A549 (cell line): ENCODE measurements around the gene SETBP1. TPM values are rescaled to one million over a fixed set of nuclear protein-coding genes. Genes with fewer than 3 reads are reported as not detected.

Experiments used
- ATAC-seq, 2 experiments: fragments of 200-7000 bp in 1 of 2; fragments of >200 bp in 1 of 2; cut with Nextera tagmentation in 1 of 2; cut with Tn5 transposase in 1 of 2; 3 replicates each; pipeline versions ENCODE4 v1.8.0 to v1.9.1; 2018 to 2020; ENCODE audit warnings: mild to moderate bottlenecking in 1 of 2, moderate library complexity in 1 of 2
- CTCF ChIA-PET: fragments of 300-600 bp; sonication (Branson Sonifier 250); formaldehyde crosslinking; extraction: SDS; loops from one replicate; lab custom pipeline; 2021; ENCODE audit warnings: antibody characterized with exemption, inconsistent platforms; lab: Yijun Ruan, JAX
- POLR2A ChIA-PET: fragments of 350-600 bp; formaldehyde crosslinking; extraction: SDS; loops from one replicate; lab custom pipeline; 2021; ENCODE audit warnings: antibody characterized with exemption, inconsistent platforms; lab: Yijun Ruan, JAX
- DNase-seq, 2 experiments: peaks; one replicate each; pipeline versions ENCODE4 v3.0.0 to v3.0.0-alpha.2; 2011 to 2016; ENCODE audit warnings: low read depth in 1 of 2, low spot score in 1 of 2
- FAIRE-seq: peaks from 2 replicates; lab custom pipeline; 2011; peaks lifted over from hg19 to GRCh38; lab: Jason Lieb, UNC
- H3K27ac ChIP-seq, 2 experiments: fragments of >200 bp; sonication (Bioruptor Twin); formaldehyde crosslinking; 3 replicates each; pipeline ENCODE4 v1.5.1; 2016 to 2017
- H3K4me1 ChIP-seq: fragments of >200 bp; sonication (Bioruptor Twin); formaldehyde crosslinking; 3 replicates; pipeline ENCODE4 v1.6.1; 2016
- H3K4me2 ChIP-seq: fragments of >200 bp; sonication (Bioruptor Twin); formaldehyde crosslinking; 3 replicates; pipeline ENCODE4 v1.6.1; 2016
- H3K4me3 ChIP-seq: fragments of >200 bp; sonication (Bioruptor Twin); formaldehyde crosslinking; 3 replicates; pipeline ENCODE4 v1.5.1; 2016
- H3K9me3 ChIP-seq: fragments of >200 bp; sonication (Bioruptor Twin); formaldehyde crosslinking; 3 replicates; pipeline ENCODE4 v1.6.1; 2016
- ATOH8 ChIP-seq: fragments of 250-450 bp; sonication (Bioruptor Pico); IDR thresholded peaks from 2 replicates; pipeline ENCODE4 v1.5.0; 2020; ENCODE audit warnings: low read depth, mild to moderate bottlenecking, moderate library complexity
- CBX2 ChIP-seq: fragments of 200-600 bp; sonication (generic); IDR thresholded peaks from 2 replicates; pipeline ENCODE4 v1.6.1; 2016; ENCODE audit warnings: low read depth, mild to moderate bottlenecking, borderline replicate concordance
- CEBPB ChIP-seq, 2 experiments: fragments of >200 bp in 1 of 2; sonication (Bioruptor Twin) in 1 of 2; formaldehyde crosslinking in 1 of 2; IDR thresholded peaks; 2 replicates each; pipeline ENCODE4 v1.6.1; 2012 to 2016
- CHD4 ChIP-seq: fragments of 200-600 bp; sonication (generic); IDR thresholded peaks from 2 replicates; pipeline ENCODE4 v1.6.1; 2016; ENCODE audit warnings: antibody characterized with exemption, mild to moderate bottlenecking, borderline replicate concordance
- CTCF ChIP-seq: fragments of >200 bp; sonication (Bioruptor Twin); formaldehyde crosslinking; IDR thresholded peaks from 3 replicates; pipeline ENCODE4 v1.5.1; 2016
- ELK1 ChIP-seq: fragments of 150-350 bp; IDR thresholded peaks from 2 replicates; pipeline ENCODE4 v1.6.1; 2014; ENCODE audit warnings: low read depth, mild to moderate bottlenecking, low read length
- FOSL2 ChIP-seq, 2 experiments: fragments of 450-650 bp in 1 of 2; fragments of >200 bp in 1 of 2; sonication (Bioruptor Twin) in 1 of 2; formaldehyde crosslinking; IDR thresholded peaks; 2 replicates each; pipeline versions ENCODE4 v1.5.0 to v1.6.1; 2016 to 2020; ENCODE audit warnings: mild to moderate bottlenecking in 1 of 2, moderate library complexity in 1 of 2
- HEYL ChIP-seq: fragments of 250-450 bp; sonication (Bioruptor Pico); IDR thresholded peaks from 2 replicates; pipeline ENCODE4 v1.8.0; 2021; ENCODE audit warnings: mild to moderate bottlenecking, moderate library complexity
- JUN ChIP-seq, 2 experiments: fragments of >200 bp; sonication (Bioruptor Twin); formaldehyde crosslinking; IDR thresholded peaks; 2 replicates in 1 of 2; 3 replicates in 1 of 2; pipeline ENCODE4 v1.6.1; 2016 to 2017
- JUNB ChIP-seq: fragments of >200 bp; sonication (Bioruptor Twin); formaldehyde crosslinking; IDR thresholded peaks from 2 replicates; pipeline ENCODE4 v1.6.1; 2016
- NPAS2 ChIP-seq: fragments of 250-450 bp; sonication (Bioruptor Pico); IDR thresholded peaks from 2 replicates; pipeline ENCODE4 v1.8.0; 2022; ENCODE audit warnings: mild to moderate bottlenecking, moderate library complexity, borderline replicate concordance
- PHF8 ChIP-seq: fragments of 200-600 bp; sonication (generic); IDR thresholded peaks from 2 replicates; pipeline ENCODE4 v1.6.1; 2016; ENCODE audit warnings: low read depth, mild to moderate bottlenecking, antibody characterized with exemption, moderate library complexity, borderline replicate concordance
- POLR2AphosphoS2 ChIP-seq: conservative IDR thresholded peaks from 2 replicates; pipeline ENCODE4 v1.6.1; 2012; ENCODE audit warnings: low read length, improper control_type of control experiment, inconsistent platforms
- RCOR1 ChIP-seq: fragments of 150-350 bp; IDR thresholded peaks from 2 replicates; pipeline ENCODE4 v1.6.1; 2014; ENCODE audit warnings: antibody characterized with exemption, low read length, low read depth
- RNF2 ChIP-seq: fragments of 200-600 bp; sonication (generic); IDR thresholded peaks from 2 replicates; pipeline ENCODE4 v1.6.1; 2016; ENCODE audit warnings: low read depth, mild to moderate bottlenecking, antibody characterized with exemption, moderate library complexity, borderline replicate concordance
- USF2 ChIP-seq: fragments of 450-650 bp; IDR thresholded peaks from 2 replicates; pipeline ENCODE4 v1.6.1; 2014; ENCODE audit warnings: antibody characterized with exemption
- ZSCAN20 ChIP-seq: fragments of 250-450 bp; sonication (Bioruptor Pico); IDR thresholded peaks from 2 replicates; pipeline ENCODE4 v1.8.0; 2022; ENCODE audit warnings: mild to moderate bottlenecking, moderate library complexity
- WGBS: methylation state at CpG from one replicate; pipeline ENCODE4 v1.1.6; 2017; ENCODE audit errors: missing lambda C conversion rate; 5-methylcytosine and 5-hydroxymethylcytosine counted together
- polyA plus RNA-seq, 4 experiments: library from polyadenylated mRNA; depleted of rRNA in 3 of 4; stranded (reverse); fragments of >200 nt; fragmentation: RNase III in 1 of 4; extraction: RNeasy Plus Mini Kit Qiagen cat#74134 plus additional on column Dnase treatment in 1 of 4; gene quantifications; 2 replicates in 3 of 4; 3 replicates in 1 of 4; pipeline ENCODE4 v1.2.3, GENCODE V29; 2011 to 2017
- TF ChIP-seq, protein P1 (sequence below): IDR thresholded peaks from 2 replicates; pipeline ENCODE4 v1.6.1; 2012
- TF ChIP-seq, protein P2 (sequence below): fragments of >200 bp; sonication (Bioruptor Twin); formaldehyde crosslinking; IDR thresholded peaks from 3 replicates; pipeline ENCODE4 v1.6.1; 2016
- TF ChIP-seq, protein P3 (sequence below): IDR thresholded peaks from 2 replicates; pipeline ENCODE4 v1.6.1; 2012

SETBP1 gene
- polyA plus RNA-seq, 2 of the 4 experiments (the other 2 are of a cell fraction) = 0.50 to 1.9 TPM

DNA sequence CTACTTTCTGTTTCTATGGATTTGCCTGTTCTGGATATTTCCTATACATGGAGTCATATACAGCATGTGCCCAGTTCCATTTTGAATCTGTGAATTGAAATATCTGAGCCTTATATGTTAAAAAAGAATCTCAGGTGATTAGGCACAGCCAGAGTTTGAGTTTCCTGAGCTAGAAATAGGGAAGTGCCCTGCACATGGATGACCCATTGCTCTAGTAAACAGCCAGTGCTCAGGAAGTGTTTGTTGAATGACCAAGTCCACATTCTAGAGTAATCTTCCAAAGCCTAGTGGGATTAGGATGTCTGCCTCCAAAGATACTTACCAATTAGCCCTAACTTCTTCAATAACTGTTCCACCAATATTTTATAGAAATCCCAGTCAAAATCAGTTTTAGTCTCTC is 165.8 kb downstream of the SETBP1 start:
- no peak for DNase-seq
- H3K4me1 ChIP-seq = no peaks in the 10 kb centered on the region
- no peak for ATAC-seq
- H3K4me3 ChIP-seq = no peak overlapping the region
- FAIRE-seq = no peak
- no peak for TF ChIP-seq JUN (IDR thresholded peaks at IDR 0.05)
- TF ChIP-seq POLR2AphosphoS2 = no peak
- no peak for TF ChIP-seq RNF2
- TF ChIP-seq USF2 = no peak
- TF ChIP-seq HEYL (CRISPR knock-in tag) = no peak
- TF ChIP-seq FOSL2 (IDR thresholded peaks at IDR 0.05) = no peak
- TF ChIP-seq FOSL2 (CRISPR knock-in tag; IDR thresholded peaks at IDR 0.05) = no peak
- TF ChIP-seq ATOH8 = no peak
- TF ChIP-seq CBX2 = no peak
- TF ChIP-seq ELK1 = no peak
- TF ChIP-seq, protein P1, sequence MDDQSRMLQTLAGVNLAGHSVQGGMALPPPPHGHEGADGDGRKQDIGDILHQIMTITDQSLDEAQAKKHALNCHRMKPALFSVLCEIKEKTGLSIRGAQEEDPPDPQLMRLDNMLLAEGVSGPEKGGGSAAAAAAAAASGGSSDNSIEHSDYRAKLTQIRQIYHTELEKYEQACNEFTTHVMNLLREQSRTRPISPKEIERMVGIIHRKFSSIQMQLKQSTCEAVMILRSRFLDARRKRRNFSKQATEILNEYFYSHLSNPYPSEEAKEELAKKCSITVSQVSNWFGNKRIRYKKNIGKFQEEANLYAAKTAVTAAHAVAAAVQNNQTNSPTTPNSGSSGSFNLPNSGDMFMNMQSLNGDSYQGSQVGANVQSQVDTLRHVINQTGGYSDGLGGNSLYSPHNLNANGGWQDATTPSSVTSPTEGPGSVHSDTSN = no peak
- H3K27ac ChIP-seq = no peak overlapping the region
- CTCF ChIA-PET = no interaction called here
- no peaks in the 10 kb centered on the region for H3K9me3 ChIP-seq
- POLR2A ChIA-PET = no interaction called here
- H3K4me2 ChIP-seq = no peak overlapping the region

DNA sequence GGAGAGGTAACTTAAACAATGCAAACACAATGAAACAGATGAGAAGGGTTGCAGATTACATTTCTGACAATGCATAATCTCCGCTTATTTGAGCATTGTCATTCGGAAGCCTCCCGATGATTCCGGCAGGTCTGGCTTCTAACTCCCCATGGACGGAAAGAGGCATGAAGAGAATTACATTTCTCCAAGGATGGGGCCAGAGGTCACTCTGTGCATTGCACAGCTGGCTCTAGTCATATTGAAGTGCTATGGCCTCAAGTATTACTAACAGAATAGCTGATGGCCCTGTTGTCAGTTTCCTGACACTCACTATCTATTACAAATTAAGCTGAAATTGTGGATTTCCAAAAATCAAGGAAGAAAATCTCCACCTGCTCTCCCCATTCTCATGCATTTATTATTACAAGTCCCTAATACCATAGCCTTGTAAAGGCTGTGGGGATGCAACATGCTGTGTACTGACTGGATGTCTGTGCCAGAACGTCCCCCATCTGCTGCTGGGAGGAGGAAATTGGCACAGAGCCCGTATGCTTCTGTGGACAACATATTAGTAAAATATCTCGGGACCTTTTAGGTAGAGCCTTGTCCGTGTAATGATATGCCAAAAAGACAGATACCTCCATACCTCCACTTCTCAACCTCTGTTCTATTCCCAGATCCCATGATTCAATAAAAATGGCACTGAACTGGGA is 168.1 kb downstream of the SETBP1 start:
- FAIRE-seq = no peak
- TF ChIP-seq, protein P2, sequence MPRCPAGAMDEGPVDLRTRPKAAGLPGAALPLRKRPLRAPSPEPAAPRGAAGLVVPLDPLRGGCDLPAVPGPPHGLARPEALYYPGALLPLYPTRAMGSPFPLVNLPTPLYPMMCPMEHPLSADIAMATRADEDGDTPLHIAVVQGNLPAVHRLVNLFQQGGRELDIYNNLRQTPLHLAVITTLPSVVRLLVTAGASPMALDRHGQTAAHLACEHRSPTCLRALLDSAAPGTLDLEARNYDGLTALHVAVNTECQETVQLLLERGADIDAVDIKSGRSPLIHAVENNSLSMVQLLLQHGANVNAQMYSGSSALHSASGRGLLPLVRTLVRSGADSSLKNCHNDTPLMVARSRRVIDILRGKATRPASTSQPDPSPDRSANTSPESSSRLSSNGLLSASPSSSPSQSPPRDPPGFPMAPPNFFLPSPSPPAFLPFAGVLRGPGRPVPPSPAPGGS = no peak
- TF ChIP-seq RNF2 (no peak), CHD4 (no peak)
- CTCF ChIA-PET = no interaction called here

DNA sequence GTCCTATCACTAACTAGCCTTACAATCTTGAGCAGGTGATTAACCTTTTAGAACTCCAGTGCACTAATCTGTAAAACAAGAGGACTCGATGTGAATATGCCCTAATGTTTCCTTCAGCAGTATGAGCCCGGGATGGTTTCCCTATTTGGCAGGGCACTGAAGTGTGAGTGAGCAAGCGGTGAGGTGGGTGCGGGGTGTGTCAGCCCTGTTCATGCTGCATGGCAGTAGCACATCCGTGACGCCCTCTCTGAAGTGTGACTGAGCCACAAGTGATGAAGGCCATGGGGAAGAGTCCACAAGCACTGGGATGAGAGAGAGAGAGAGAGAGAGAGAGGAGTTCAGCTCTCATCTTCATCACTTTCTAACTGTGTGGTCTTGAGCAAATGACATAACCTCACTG is 168.7 kb downstream of the SETBP1 start:
- no peak overlapping the region for H3K4me2 ChIP-seq
- H3K9me3 ChIP-seq = no peaks in the 10 kb centered on the region
- no peak for ATAC-seq
- CTCF ChIA-PET = no interaction called here
- TF ChIP-seq PHF8 (no peak), NPAS2 (CRISPR knock-in tag) (no peak), RNF2 (no peak), HEYL (CRISPR knock-in tag) (no peak), JUNB (no peak), CEBPB (IDR thresholded peaks at IDR 0.05) (no peak), RCOR1 (no peak), ZSCAN20 (no peak), CTCF (no peak)
- TF ChIP-seq, protein P3, sequence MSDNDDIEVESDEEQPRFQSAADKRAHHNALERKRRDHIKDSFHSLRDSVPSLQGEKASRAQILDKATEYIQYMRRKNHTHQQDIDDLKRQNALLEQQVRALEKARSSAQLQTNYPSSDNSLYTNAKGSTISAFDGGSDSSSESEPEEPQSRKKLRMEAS = no peak
- TF ChIP-seq, protein P2 = no peak
- H3K4me3 ChIP-seq = no peak overlapping the region
- POLR2A ChIA-PET = no interaction called here
- H3K4me1 ChIP-seq = no peaks in the 10 kb centered on the region
- 63% methylated on average over 6 of the region's 6 CpGs for WGBS
- no peak overlapping the region for H3K27ac ChIP-seq
- no peak for FAIRE-seq
- DNase-seq = no peak

More for the DNA sequence above, 168.1 kb downstream of the SETBP1 start:
- H3K9me3 ChIP-seq = no peaks in the 10 kb centered on the region
- WGBS = 62% methylated on average over 9 of the region's 9 CpGs
- ATAC-seq (no peak), DNase-seq (no peak)
- no peak overlapping the region for H3K4me2 ChIP-seq
- no peaks in the 10 kb centered on the region for H3K4me1 ChIP-seq
- POLR2A ChIA-PET = no interaction called here
- H3K4me3 ChIP-seq = no peak overlapping the region
- no peak overlapping the region for H3K27ac ChIP-seq
